GM15510 (cell line): Measurements from ENCODE around the gene IVL.

Source experiments
- POLR2A ChIP-seq: IDR thresholded peaks from 3 replicates; pipeline ENCODE4 v1.6.1; 2011; ENCODE audit warnings: borderline replicate concordance; ENCODE audit not compliant: insufficient read length; ENCODE audit errors: extremely low read depth

Gene IVL

GRCh38 chr1:152954436-152954835, 46.1 kb downstream of the IVL start:
- no peak for TF ChIP-seq POLR2A

- no peak for TF ChIP-seq POLR2A
Observed at GRCh38 chr1:152957561-152957960, 49.2 kb downstream of the IVL start.

GRCh38 chr1:152959273-152959672, 50.9 kb downstream of the IVL start:
- no peak for TF ChIP-seq POLR2A

GRCh38 chr1:152959801-152960451, 51.6 kb downstream of the IVL start:
- TF ChIP-seq POLR2A: no peak

GRCh38 chr1:152960452-152961044, 52.2 kb downstream of the IVL start:
- TF ChIP-seq POLR2A: no peak
